ENCODE data around the gene IGFBP2. TPM values are rescaled to one million over a fixed set of nuclear protein-coding genes. Genes with fewer than 3 reads are reported as not detected.

The IGFBP2 gene
- total and polyA plus RNA-seq, 2 of the 8 experiments (the other 6 are each of a cell fraction or from before 2014, with no cell fraction given), result 326 to 782 TPM

DNA sequence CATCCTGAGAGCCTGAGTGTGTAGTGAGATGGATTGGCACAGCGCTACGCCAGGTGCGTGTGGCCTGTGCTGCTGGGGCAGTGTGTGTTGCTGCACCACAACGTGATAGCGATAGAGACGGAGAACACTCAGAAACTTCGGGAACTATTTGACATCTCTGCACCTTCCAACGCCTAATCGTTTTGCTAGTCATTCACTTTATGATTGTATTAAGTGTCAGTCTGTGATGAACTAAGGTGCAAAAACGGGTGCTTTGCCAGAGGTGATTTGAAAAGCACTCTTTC, 26.0 kb upstream of the IGFBP2 start:
- peak overlapping the region; percentile 59; the same call in 1 of the 2 replicates for H2AFZ ChIP-seq (ENCODE audit: low read length)

More for the DNA sequence above, 26.0 kb upstream of the IGFBP2 start:
- Histone ChIP-seq H4K20me1 (replicated peaks in 1 of 2; ENCODE audit: control insufficient read depth in 1 of 2, insufficient read depth in 2 of 2, low read length in 2 of 2) (no peaks in the 10 kb centered on the region), H3K9me3 (ENCODE audit: insufficient read depth in 2 of 2, low read depth in 1 of 2, low read length in 1 of 2) (no peaks in the 10 kb centered on the region), H3K56ac (replicated peaks; ENCODE audit: insufficient read length, low read depth, low read length) (no peak overlapping the region), H2BK15ac (ENCODE audit: low read length) (no peak overlapping the region), H3K18ac (ENCODE audit: extremely low read depth, low read length) (no peak overlapping the region), H3K14ac (ENCODE audit: insufficient read length) (no peak overlapping the region), H2BK20ac (ENCODE audit: low read length) (peak overlapping the region; percentile 28; the same call in 1 of the 2 replicates), H2BK120ac (replicated peaks; ENCODE audit: low read depth, low read length) (no peak overlapping the region), H4K91ac (replicated peaks; ENCODE audit: insufficient read length, low read length) (peak overlapping the region; percentile 75), H3K27me3 (replicated peaks in 1 of 4; ENCODE audit: control insufficient read depth in 3 of 4, extremely low read depth in 1 of 4, insufficient read depth in 3 of 4, low read length in 3 of 4) (peaks cover 0 to 2% (median 2%) of the 10 kb centered on the region in 4 experiments; a peak in 2 of 7 replicates), H3K79me1 (ENCODE audit: low read depth, low read length) (no peaks in the 10 kb centered on the region), H3K23ac (ENCODE audit: insufficient read length) (no peak overlapping the region), H4K5ac (ENCODE audit: insufficient read length, low read depth, low read length) (peak overlapping the region; percentile 2), H3K36me3 (ENCODE audit: control insufficient read depth in 2 of 4, insufficient read depth in 4 of 4, low read length in 3 of 4) (no peaks in the 10 kb centered on the region), H2AK5ac (ENCODE audit: low read depth, low read length) (no peak overlapping the region), H3K4me3 (ENCODE audit: extremely low read depth in 1 of 4, insufficient read depth in 2 of 4, low read depth in 3 of 4, low read length in 4 of 4) (peak overlapping the region in 1 of 4 experiments; percentile 49; a peak in 1 of 8 replicates), H3K4me2 (ENCODE audit: insufficient read depth in 1 of 2, low read depth in 2 of 2, low read length in 2 of 2) (peak overlapping the region; percentile 54 to 55), H3K4me1 (replicated peaks in 1 of 4; ENCODE audit: control insufficient read depth in 3 of 4, insufficient read depth in 4 of 4, low read length in 3 of 4) (peaks cover 11 to 22% (median 20%) of the 10 kb centered on the region in 4 experiments), H4K8ac (ENCODE audit: extremely low read depth, insufficient read depth, low read length) (no peak overlapping the region), H3K9ac (replicated peaks in 1 of 4; ENCODE audit: extremely low read depth in 1 of 4, low read depth in 3 of 4, low read length in 3 of 4) (no peak overlapping the region), H2BK12ac (ENCODE audit: low read depth, low read length) (peak overlapping the region; percentile 84; the same call in 1 of the 2 replicates), H3K4ac (replicated peaks; ENCODE audit: insufficient read length, low read depth, low read length) (no peak overlapping the region), H3K23me2 (ENCODE audit: low read depth, low read length) (peaks cover 6% of the 10 kb centered on the region; the same call in 1 of the 2 replicates), H3K79me2 (ENCODE audit: control insufficient read depth in 1 of 2, insufficient read depth in 2 of 2, low read length in 2 of 2) (no peaks in the 10 kb centered on the region; a peak in 1 of 4 replicates), H2BK5ac (ENCODE audit: low read depth, low read length) (no peak overlapping the region), H3K27ac (ENCODE audit: low read depth, low read length) (no peak overlapping the region)
- ChIA-PET POLR2A (ENCODE audit: partially characterized antibody) (interaction anchor here (1.0 to 1.7 kb wide), 3 partner anchors 9 to 26 kb away, joined by 3 to 10 read pairs (median 6); partner anchors contain the start of gene IGFBP2), CTCF (ENCODE audit: partially characterized antibody) (interaction anchor here (0.7 to 2.0 kb wide), 4 partner anchors 14 to 91 kb away, joined by 3 to 11 read pairs (median 4); no protein-coding TSS in a partner anchor)
- WGBS, 2 experiments (ENCODE audit: extremely low coverage in 1 of 2, insufficient coverage in 1 of 2, insufficient read length in 1 of 2, insufficient replicate concordance in 2 of 2, low coverage in 1 of 2, low lambda C conversion rate in 2 of 2, missing lambda C conversion rate in 1 of 2), result 79% methylated on average over 10 of the region's 10 CpGs; no CpG with 5 or more reads in 1 of the 2 experiments
- no peak for FAIRE-seq
- TF ChIP-seq SAP30 (IDR thresholded peaks at IDR 0.05; ENCODE audit: insufficient read depth, insufficient replicate concordance, low read length), result no peak
- TF ChIP-seq YY1 (IDR thresholded peaks at IDR 0.05; ENCODE audit: low read depth, low read length), result no peak
- no peak for TF ChIP-seq EP300 (IDR thresholded peaks at IDR 0.05; ENCODE audit: borderline replicate concordance in 1 of 2, low read depth in 2 of 2, low read length in 2 of 2)
- no peak for TF ChIP-seq CEBPB (IDR thresholded peaks at IDR 0.05; ENCODE audit: low read depth, low read length)
- no peak for TF ChIP-seq KDM5A (IDR thresholded peaks at IDR 0.05; ENCODE audit: low read length)
- no peak for TF ChIP-seq EZH2 (IDR thresholded peaks at IDR 0.05; ENCODE audit: low read depth, low read length, severe bottlenecking)
- no peak for TF ChIP-seq RNF2 (IDR thresholded peaks at IDR 0.05; ENCODE audit: borderline replicate concordance, low read depth, low read length, missing control alignments, poor library complexity, severe bottlenecking)
- TF ChIP-seq SIN3A (conservative IDR thresholded peaks at IDR 0.05 in 1 of 2, IDR thresholded peaks at IDR 0.05 in 1 of 2; ENCODE audit: low read depth in 1 of 2, low read length in 2 of 2), result no peak
- TF ChIP-seq RBBP5 (IDR thresholded peaks at IDR 0.05; ENCODE audit: borderline replicate concordance, low read depth, low read length), result no peak
- TF ChIP-seq CREB1 (IDR thresholded peaks at IDR 0.05), result no peak
- no peak for TF ChIP-seq CHD2 (IDR thresholded peaks at IDR 0.05; ENCODE audit: low read length)
- no peak for TF ChIP-seq GABPA (IDR thresholded peaks at IDR 0.05; ENCODE audit: borderline replicate concordance, insufficient read depth, low read length)
- no peak for DNase-seq (ENCODE audit: low read depth in 1 of 2, low spot score in 2 of 2)

Measured in H1 (cell line).